Measurements from ENCODE around the gene GAPDHS. TPM values are rescaled to one million over a fixed set of nuclear protein-coding genes. Genes with fewer than 3 reads are reported as not detected.

Gene GAPDHS
- total RNA-seq, 1 experiment from 2014 or later = not detected

- ChIA-PET CTCF (no interaction called here), POLR2A (ENCODE audit: unreplicated experiment) (interaction anchor here (0.5 kb wide), 1 partner anchor 46 kb away, joined by 3 read pairs; no protein-coding TSS in a partner anchor)
- no peak overlapping the region for H3K9ac ChIP-seq (ENCODE audit: low read length)
- no peak overlapping the region for H3K4me2 ChIP-seq (ENCODE audit: low read length)
- intact Hi-C loops (cut with micrococcal nuclease) = no loop called here
- H3K9me2 ChIP-seq (replicated peaks; ENCODE audit: low read length) = no peaks in the 10 kb centered on the region
- DNase-seq = no peak
- H4K20me1 ChIP-seq (ENCODE audit: low read length) = no peaks in the 10 kb centered on the region
- H3K4me3 ChIP-seq (ENCODE audit: low read length) = no peak overlapping the region
- no peaks in the 10 kb centered on the region for H3K79me2 ChIP-seq (ENCODE audit: low read length)
- H2AFZ ChIP-seq (ENCODE audit: low read length) = no peak overlapping the region
- ATAC-seq = no peak
- no peak overlapping the region for H3K27ac ChIP-seq (ENCODE audit: low read length)
- BruUV-seq (replicated peaks) = no TSS peak
- no peaks in the 10 kb centered on the region for H3K9me3 ChIP-seq (ENCODE audit: low read length)
- H3K27me3 ChIP-seq (ENCODE audit: low read length) = no peaks in the 10 kb centered on the region
- no peaks in the 10 kb centered on the region for H3F3A ChIP-seq (ENCODE audit: low read length, unreplicated experiment)
- TF ChIP-seq EZH2phosphoT487 (IDR thresholded peaks at IDR 0.05; ENCODE audit: borderline replicate concordance, low read length) (no peak), CTCF (conservative IDR thresholded peaks at IDR 0.05; ENCODE audit: low read depth, low read length) (no peak), EZH2 (IDR thresholded peaks at IDR 0.05; ENCODE audit: low read length, unreplicated experiment) (no peak)
- no peaks in the 10 kb centered on the region for H3K36me3 ChIP-seq (ENCODE audit: low read depth, low read length)
- H3K4me1 ChIP-seq (ENCODE audit: insufficient read depth, low read length) = peaks cover 5% of the 10 kb centered on the region; the same call in 1 of the 2 replicates
Observed at GRCh38 chr19:35556025-35556590, 22.9 kb downstream of the GAPDHS start.

- no peak overlapping the region for H3K27ac ChIP-seq (ENCODE audit: low read length)
- H3K4me3 ChIP-seq (ENCODE audit: low read length) = no peak overlapping the region
- TF ChIP-seq CTCF (conservative IDR thresholded peaks at IDR 0.05; ENCODE audit: low read depth, low read length) (no peak), EZH2 (IDR thresholded peaks at IDR 0.05; ENCODE audit: low read length, unreplicated experiment) (no peak), EZH2phosphoT487 (IDR thresholded peaks at IDR 0.05; ENCODE audit: borderline replicate concordance, low read length) (no peak)
- no peaks in the 10 kb centered on the region for H3K9me3 ChIP-seq (ENCODE audit: low read length)
- intact Hi-C loops (cut with micrococcal nuclease) = no loop called here
- ATAC-seq (no peak), DNase-seq (no peak)
- no peak overlapping the region for H3K4me2 ChIP-seq (ENCODE audit: low read length)
- H3K79me2 ChIP-seq (ENCODE audit: low read length) = no peaks in the 10 kb centered on the region
- CTCF ChIA-PET = no interaction called here
- no peak overlapping the region for H3K9ac ChIP-seq (ENCODE audit: low read length)
- H3K9me2 ChIP-seq (replicated peaks; ENCODE audit: low read length) = no peaks in the 10 kb centered on the region
- BruUV-seq (replicated peaks) = no TSS peak
- H3K4me1 ChIP-seq (ENCODE audit: insufficient read depth, low read length) = peaks cover 5% of the 10 kb centered on the region; the same call in 1 of the 2 replicates
- POLR2A ChIA-PET (ENCODE audit: unreplicated experiment) = no interaction called here
- H2AFZ ChIP-seq (ENCODE audit: low read length) = no peak overlapping the region
- H3K27me3 ChIP-seq (ENCODE audit: low read length) = no peaks in the 10 kb centered on the region
- H3F3A ChIP-seq (ENCODE audit: low read length, unreplicated experiment) = no peaks in the 10 kb centered on the region
- H3K36me3 ChIP-seq (ENCODE audit: low read depth, low read length) = no peaks in the 10 kb centered on the region
- no peaks in the 10 kb centered on the region for H4K20me1 ChIP-seq (ENCODE audit: low read length)
Observed at GRCh38 chr19:35556846-35557538, 23.7 kb downstream of the GAPDHS start.

Measured in PC-3 (cell line).